D721Med (cell line): ENCODE measurements around the gene TRIM39.

Experiments used
- DNase-seq: peaks from one replicate; pipeline ENCODE4 v3.0.0; 2011; ENCODE audit warnings: low spot score; ENCODE audit not compliant: insufficient read length
- FAIRE-seq: peaks from 2 replicates; lab custom pipeline; 2011; peaks lifted over from hg19 to GRCh38; lab: Jason Lieb, UNC
- TF ChIP-seq, protein P1 (sequence below): IDR thresholded peaks from 2 replicates; pipeline ENCODE4 v1.5.1; 2012; ENCODE audit warnings: mild to moderate bottlenecking, control low read depth; ENCODE audit not compliant: insufficient read depth; ENCODE audit errors: missing control alignments

Gene TRIM39

DNA sequence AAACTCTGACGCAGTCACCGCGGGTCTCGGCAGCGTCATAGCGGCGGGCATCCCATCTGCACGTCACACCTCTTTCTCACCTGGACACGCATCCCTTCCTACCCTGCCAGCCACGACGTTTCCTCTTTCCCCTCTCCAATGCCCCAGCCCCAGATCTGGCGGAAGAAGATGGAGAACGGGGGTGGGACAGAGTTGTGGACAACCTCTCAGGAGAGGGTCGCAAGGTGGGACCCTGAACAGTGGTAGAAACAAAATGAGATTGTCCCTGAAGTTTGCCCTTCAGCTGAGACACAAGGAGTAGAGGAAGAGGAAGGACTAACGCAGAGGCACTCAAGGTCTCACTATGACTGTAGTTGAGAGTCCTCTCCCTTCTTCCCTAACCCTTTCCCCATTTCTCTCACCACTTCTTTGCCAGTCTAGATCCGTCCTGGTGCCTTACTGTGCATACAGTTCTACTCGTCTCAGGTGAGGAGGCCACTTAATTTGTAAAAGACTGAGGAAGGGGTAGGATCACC lies 562 bp downstream of the TRIM39 start:
- TF ChIP-seq, protein P1, sequence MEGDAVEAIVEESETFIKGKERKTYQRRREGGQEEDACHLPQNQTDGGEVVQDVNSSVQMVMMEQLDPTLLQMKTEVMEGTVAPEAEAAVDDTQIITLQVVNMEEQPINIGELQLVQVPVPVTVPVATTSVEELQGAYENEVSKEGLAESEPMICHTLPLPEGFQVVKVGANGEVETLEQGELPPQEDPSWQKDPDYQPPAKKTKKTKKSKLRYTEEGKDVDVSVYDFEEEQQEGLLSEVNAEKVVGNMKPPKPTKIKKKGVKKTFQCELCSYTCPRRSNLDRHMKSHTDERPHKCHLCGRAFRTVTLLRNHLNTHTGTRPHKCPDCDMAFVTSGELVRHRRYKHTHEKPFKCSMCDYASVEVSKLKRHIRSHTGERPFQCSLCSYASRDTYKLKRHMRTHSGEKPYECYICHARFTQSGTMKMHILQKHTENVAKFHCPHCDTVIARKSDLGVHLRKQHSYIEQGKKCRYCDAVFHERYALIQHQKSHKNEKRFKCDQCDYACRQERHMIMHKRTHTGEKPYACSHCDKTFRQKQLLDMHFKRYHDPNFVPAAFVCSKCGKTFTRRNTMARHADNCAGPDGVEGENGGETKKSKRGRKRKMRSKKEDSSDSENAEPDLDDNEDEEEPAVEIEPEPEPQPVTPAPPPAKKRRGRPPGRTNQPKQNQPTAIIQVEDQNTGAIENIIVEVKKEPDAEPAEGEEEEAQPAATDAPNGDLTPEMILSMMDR = no peak
- FAIRE-seq = no peak
- DNase-seq = no peak

DNA sequence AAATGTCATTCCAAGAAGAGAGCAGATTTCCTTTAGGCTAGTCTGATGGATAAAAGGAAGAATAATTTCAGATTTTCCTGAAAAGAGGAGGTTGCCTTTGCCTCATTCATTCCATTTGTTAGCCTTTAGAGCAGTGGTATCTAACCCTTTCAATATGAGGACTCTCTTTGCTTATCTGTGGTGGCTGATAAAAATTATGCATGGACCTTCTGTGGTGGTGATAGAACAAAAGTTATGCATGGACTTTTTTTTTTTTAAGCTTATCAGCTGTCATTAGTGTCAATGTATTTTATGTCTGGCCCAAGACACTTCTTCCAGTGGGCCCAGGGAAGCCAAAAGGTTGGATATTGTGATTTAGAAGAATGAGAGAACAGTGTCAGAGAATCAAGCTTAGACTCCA lies 1.7 kb downstream of the TRIM39 start:
- DNase-seq (no peak), FAIRE-seq (no peak)
- TF ChIP-seq, protein P1 = no peak

DNA sequence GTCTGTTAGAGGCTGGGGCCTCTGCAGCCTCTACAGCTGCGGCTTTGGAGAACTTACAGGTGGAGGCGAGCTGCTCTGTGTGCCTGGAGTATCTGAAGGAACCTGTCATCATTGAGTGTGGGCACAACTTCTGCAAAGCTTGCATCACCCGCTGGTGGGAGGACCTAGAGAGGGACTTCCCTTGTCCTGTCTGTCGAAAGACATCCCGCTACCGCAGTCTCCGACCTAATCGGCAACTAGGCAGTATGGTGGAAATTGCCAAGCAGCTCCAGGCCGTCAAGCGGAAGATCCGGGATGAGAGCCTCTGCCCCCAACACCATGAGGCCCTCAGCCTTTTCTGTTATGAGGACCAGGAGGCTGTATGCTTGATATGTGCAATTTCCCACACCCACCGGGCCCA lies 2.6 kb downstream of the TRIM39 start:
- TF ChIP-seq, protein P1 = no peak
- FAIRE-seq = no peak
- no peak for DNase-seq

DNA sequence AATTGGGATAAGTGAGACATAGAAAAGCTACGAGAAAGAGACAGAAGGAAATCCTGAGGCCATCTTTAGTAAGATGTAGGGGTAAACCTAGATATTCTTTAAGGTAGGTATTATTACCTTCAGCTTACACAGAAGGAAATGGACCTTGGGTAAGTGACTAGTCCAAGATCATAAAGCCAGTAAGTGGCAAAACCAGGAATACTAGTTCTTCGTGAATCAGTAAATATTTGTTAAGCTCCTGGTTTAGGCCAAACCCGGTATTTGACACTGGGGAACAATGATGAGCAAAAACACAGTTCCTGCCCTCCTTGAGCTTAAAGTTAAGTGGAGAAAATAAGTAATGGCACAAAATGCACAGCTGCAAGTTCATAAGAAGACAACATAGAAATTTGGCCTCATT lies 5.3 kb downstream of the TRIM39 start:
- FAIRE-seq (no peak), DNase-seq (no peak)
- TF ChIP-seq, protein P1 = no peak

DNA sequence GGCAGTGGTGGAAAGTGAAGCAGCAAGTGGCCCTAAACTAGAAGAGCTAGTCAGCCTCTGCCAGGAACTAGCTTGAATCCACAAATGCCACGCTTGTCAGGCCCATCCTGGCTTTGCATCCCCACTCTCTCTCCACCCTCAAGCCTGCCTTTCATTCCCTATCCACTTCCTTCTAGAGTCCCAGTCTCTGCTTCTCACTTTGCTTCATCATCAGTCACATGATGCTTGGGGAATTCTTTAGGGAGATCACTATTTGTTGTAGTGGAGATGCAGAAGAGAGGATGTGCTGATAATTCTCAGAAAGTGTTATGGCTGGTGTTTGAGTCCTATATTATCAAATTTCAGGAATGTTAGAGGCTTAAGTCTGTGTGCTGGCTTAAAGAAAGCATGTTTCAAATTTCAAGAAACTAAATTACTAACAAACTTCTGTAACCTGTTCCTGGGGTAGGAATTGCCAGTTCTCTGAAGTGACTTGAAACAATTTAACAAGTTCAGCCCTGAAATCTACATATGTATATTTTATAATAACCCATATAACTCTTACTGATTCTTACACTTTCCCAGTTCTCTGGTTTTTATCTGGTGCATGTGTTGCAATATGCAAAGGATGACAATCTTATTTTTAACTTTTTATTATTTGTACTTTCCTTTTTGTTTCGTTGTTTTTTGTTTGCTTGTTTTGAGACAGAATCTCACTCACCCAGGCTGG lies 7.5 kb downstream of the TRIM39 start:
- DNase-seq = no peak
- TF ChIP-seq, protein P1 = no peak
- no peak for FAIRE-seq

DNA sequence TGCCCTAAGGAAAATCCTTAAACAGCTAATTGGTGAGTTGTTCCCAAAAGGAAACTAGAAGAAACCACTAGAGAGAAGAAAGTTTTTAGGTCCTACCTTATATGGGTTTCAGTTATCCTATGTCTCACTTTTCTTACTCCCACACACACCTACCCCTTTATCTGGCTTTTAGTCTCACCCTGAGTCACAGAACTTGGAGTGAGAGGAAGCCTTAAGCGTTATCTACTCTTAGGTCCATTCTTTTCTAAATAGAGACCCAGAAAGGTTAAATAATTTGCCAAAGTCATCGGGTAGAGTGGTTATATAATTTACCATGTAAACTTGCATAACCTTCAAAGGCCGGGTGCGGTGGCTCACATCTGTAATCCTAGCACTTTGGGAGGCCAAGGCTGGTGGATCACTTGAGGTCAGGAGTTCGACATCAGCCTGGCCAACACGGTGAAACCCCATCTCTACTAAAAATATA lies 13.9 kb downstream of the TRIM39 start:
- no peak for FAIRE-seq
- TF ChIP-seq, protein P1 = no peak
- DNase-seq = no peak

DNA sequence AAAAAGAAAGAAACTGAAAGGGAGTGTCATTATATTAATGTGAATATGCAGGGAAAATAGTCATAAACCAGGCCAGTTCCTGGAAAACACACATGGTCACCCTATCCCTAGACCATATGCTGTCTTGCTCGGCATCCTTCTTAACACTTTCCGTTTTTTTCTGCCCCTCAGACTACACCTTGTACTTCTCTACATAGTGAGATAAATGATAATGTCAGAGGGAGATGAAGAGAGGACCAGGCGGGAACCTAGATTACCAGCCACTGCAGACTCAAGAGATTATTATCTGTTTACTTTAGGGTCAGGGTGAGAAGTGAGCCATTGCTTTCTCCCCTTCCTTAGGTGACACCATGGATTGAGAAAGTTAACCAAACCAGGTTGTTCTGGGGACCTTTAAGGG lies 14.5 kb downstream of the TRIM39 start:
- DNase-seq (no peak), FAIRE-seq (no peak)
- TF ChIP-seq, protein P1 = no peak
